ENCODE measurements around the gene HES3.

GRCh38 chr1:6210591-6211355, 33.2 kb upstream of the HES3 start:
- no peak for TF ChIP-seq YY1 (IDR thresholded peaks at IDR 0.05; ENCODE audit: insufficient read depth, insufficient read length)
- no peak for TF ChIP-seq ZNF274 (IDR thresholded peaks at IDR 0.05; ENCODE audit: low read depth, low read length)
- no peak for TF ChIP-seq SUZ12 (IDR thresholded peaks at IDR 0.05; ENCODE audit: extremely low read depth, insufficient read depth, insufficient read length)
